Keratinocyte (primary cell): ENCODE measurements around the gene SLBP.

Source experiments
- CTCF ChIP-seq, 3 experiments: IDR thresholded peaks in 1 of 3; conservative IDR thresholded peaks in 1 of 3; optimal IDR thresholded peaks in 1 of 3; 2 replicates in 2 of 3; 3 replicates in 1 of 3; pipeline versions ENCODE3 to v1.5.1; 2011; ENCODE audit warnings: low read length in 3 of 3, mild to moderate bottlenecking in 3 of 3, moderate library complexity in 2 of 3, control low read depth in 1 of 3, inconsistent platforms in 1 of 3; ENCODE audit not compliant: insufficient read depth in 2 of 3; ENCODE audit errors: extremely low read depth in 1 of 3
- EZH2 ChIP-seq: IDR thresholded peaks from one replicate; pipeline ENCODE4 v1.6.1; 2012; ENCODE audit warnings: inconsistent platforms, mild to moderate bottlenecking, low read length, moderate library complexity

DNA sequence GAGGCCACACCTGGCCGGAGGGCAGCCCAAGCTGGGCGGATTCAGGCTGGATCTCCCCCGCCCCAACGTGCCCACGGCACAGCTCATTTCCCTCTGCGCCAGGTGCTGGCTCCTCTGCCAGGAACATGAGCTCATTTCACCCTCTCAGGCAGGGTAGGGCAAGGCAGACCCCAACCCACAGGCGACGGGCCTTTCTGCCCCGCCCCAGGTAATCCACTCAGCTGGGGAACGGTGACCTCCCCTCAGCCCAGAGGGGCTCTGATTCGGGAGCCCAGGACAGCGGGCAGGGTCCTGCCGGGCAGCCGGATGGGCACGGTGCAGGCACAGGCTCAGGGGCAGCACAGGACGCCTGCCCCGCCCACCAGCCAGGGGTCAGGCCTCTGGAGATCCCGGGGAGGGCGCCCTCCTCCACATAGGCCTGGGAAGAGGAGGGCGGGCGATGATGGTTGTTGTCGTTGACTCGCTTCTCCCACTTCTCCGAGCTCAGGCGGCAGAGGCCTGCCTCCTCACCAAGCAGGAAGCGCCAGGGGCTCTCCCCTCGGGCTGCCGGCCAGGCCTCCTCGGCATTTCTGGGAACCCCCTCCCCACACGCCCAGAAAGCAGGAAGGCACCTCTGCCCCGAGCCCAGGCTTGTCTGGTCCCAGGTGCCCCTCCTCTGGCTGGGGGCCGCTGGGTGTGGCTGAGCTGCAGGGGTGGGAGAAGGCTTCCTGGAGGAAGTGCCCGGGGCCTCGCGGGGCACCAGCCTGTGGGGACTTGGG, 40.3 kb upstream of the SLBP start:
- TF ChIP-seq EZH2, result no peak
- TF ChIP-seq CTCF (optimal IDR thresholded peaks at IDR 0.05 in 1 of 3, IDR thresholded peaks at IDR 0.05 in 1 of 3, conservative IDR thresholded peaks at IDR 0.05 in 1 of 3; ENCODE audit: extremely low read depth in 1 of 3, insufficient read depth in 2 of 3, low read length in 3 of 3), result peak in 1 of 3 experiments; percentile 20
